Heart left ventricle (tissue), 16 donors: Measurements from ENCODE around the gene TPX2. TPM values are rescaled to one million over a fixed set of nuclear protein-coding genes. Genes with fewer than 3 reads are reported as not detected.
"Not testable (repeated sequence)": the region's sequence is repeated elsewhere in the genome, so short reads cannot be mapped to it uniquely, and the experiment has no call there.

Source experiments
- ATAC-seq, 4 donors: fragments of 200-7000 bp; cut with Tn5 transposase; one replicate each; pipeline ENCODE4 v1.9.1; 2020 to 2022; ENCODE audit warnings: moderate library complexity in 4 of 4, mild to moderate bottlenecking in 3 of 4, moderate number of reproducible peaks in 1 of 4
- DNase-seq, 5 donors: peaks; one replicate each; pipeline ENCODE4 v3.0.0-alpha.2; 2020
- H3K27ac ChIP-seq, 12 donors: fragments of 200-600 bp; sonication (generic) in 4 of 12; one replicate each; pipeline versions ENCODE4 v1.5.0 to v1.8.0; 2016 to 2022; ENCODE audit warnings: mild to moderate bottlenecking in 2 of 12
- H3K27me3 ChIP-seq, 9 donors: fragments of 200-600 bp; sonication (generic) in 2 of 9; one replicate each; pipeline versions ENCODE4 v1.5.1 to v1.8.0; 2016 to 2022; ENCODE audit warnings: mild to moderate bottlenecking in 3 of 9
- H3K36me3 ChIP-seq, 9 donors: fragments of 200-600 bp; sonication (generic) in 2 of 9; one replicate each; pipeline versions ENCODE4 v1.5.0 to v1.8.0; 2018 to 2022; ENCODE audit warnings: mild to moderate bottlenecking in 2 of 9
- H3K4me1 ChIP-seq, 12 donors: fragments of 200-600 bp; sonication (generic) in 4 of 12; one replicate each; pipeline versions ENCODE4 v1.5.0 to v1.8.0; 2016 to 2022; ENCODE audit warnings: mild to moderate bottlenecking in 3 of 12
- H3K4me3 ChIP-seq, 12 donors: fragments of 200-600 bp; sonication (generic) in 4 of 12; one replicate each; pipeline versions ENCODE4 v1.5.0 to v1.8.0; 2017 to 2022; ENCODE audit warnings: mild to moderate bottlenecking in 9 of 12, moderate library complexity in 4 of 12
- H3K9me3 ChIP-seq, 12 donors: fragments of 200-600 bp; sonication (generic) in 4 of 12; one replicate each; pipeline versions ENCODE4 v1.5.0 to v1.8.0; 2016 to 2022; ENCODE audit warnings: mild to moderate bottlenecking in 1 of 12
- CTCF ChIP-seq, 12 donors: fragments of 200-600 bp; sonication (generic) in 4 of 12; IDR thresholded peaks; one replicate each; pipeline versions ENCODE4 v1.5.0 to v1.8.0; 2018 to 2022; ENCODE audit warnings: antibody characterized with exemption in 12 of 12, mild to moderate bottlenecking in 5 of 12
- POLR2A ChIP-seq, 2 donors: fragments of 450-650 bp; IDR thresholded peaks; one replicate each; pipeline ENCODE4 v1.6.1; 2017; ENCODE audit warnings: antibody characterized with exemption in 2 of 2, mild to moderate bottlenecking in 2 of 2, moderate library complexity in 2 of 2
- WGBS, 4 donors: extraction: QIAGEN DNeasy Blood & Tissue Kit in 2 of 4; methylation state at CpG; one replicate each; pipeline versions ENCODE4 v1.1.5 to v1.1.7; 2013 to 2018; 5-methylcytosine and 5-hydroxymethylcytosine counted together
- intact Hi-C, 10 donors: fragments of 100-400 bp; cut with DNase I; formaldehyde crosslinking; loops; one replicate each; pipeline versions ENCODE4 v1.11.1 to v1.14.2; 2022
- polyA plus RNA-seq, 2 donors: library from polyadenylated mRNA; stranded (reverse); fragments of 200-250 nt; gene quantifications; one replicate each; pipeline ENCODE4 v1.2.3, GENCODE V29; 2013
- total RNA-seq, 9 donors: library from RNA; depleted of rRNA in 2 of 9; stranded (reverse); fragments of >200 nt in 2 of 9; fragmentation: NEBNext Ultra II Directional in 3 of 9; extraction: Animal tissue kit (Norgen Biotek cat#: 25700) in 3 of 9; gene quantifications; one replicate each; pipeline versions ENCODE4 v1.1.0 to v1.2.4, GENCODE V29; 2016 to 2023
- donor health status: ischemic (EF 13 %, LVEDD 7.1; RV severe dilation, severe dysfunction).
- donor health status: healthy with polysubstance abuse.
- donor health status: DM: no; HTN: yes; CAD: no.
- donor health status: DM: no; HTN: no; CAD: no.
- donor health status: ischemic (EF 25% LVEDD 6.9; RV normal size, moderate dysfunction).
- donor health status: ischemic (EF 25% LVEDD 5.7; RV mildly dilated, moderate dysfunction).
- donor health status: healthy.
- donor health status: DM: yes; HTN: yes; CAD: no.
- donor health status: ischemic (EF 35%, LVEDD 5.7; RV mildly dilated, moderate dysfunction).
- donor health status: nonischemic (EF 11% LVEDD 7.7; RV severe dilation, severe dysfunction).
- donor health status: DM: yes; HTN: yes; CAD: no.
- donor health status: PGD.
- donor health status: ischemic (EF 29% LVEDD 5.4; RV normal size, mild dysfunction).
- donor health status: nonischemic (EF 23%, LVEDD 6.1; RV moderate dilation, normal function).

Gene TPX2
- total and polyA plus RNA-seq, 11 donors: 0.04 to 15.2 (median 0.77) TPM

- 19 to 30% (median 28%) methylated on average over 14 to 15 of the region's 15 CpGs for WGBS, 4 donors
- Histone ChIP-seq H3K4me1 (peaks cover 0 to 45% (median 28%) of the 10 kb centered on the region in 12 donors), H3K4me3 (peak overlapping the region in 2 of 12 donors; percentile 2 to 4)
Observed at GRCh38 chr20:31811796-31812728, 73.0 kb downstream of the TPX2 start.

DNA sequence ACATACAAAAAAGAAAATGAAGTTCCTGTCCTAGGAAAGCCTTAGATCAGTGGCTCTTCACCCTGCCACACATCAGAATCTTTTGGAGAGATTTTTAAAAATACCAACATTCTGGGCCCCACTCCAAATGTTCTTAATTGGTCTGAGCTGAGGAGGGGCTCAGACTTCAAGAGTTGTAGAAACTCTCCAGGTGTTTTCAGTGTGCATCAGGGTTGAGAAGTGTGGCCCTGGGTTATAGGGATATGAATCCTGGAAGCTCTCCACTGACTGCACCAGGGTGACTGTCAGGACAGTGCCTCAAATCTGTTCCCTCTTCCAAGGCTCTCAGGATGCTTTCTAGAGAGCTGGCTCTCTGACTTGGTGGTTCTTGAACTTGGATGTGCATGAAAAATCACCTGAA is 74.5 kb downstream of the TPX2 start:
- no peaks in the 10 kb centered on the region for H3K9me3 ChIP-seq
- H3K4me3 ChIP-seq: no peak overlapping the region
- intact Hi-C loops: loop anchor here in 1 of 10 donors (10.0 kb wide), 1 partner anchor 149 kb away; no protein-coding TSS in a partner anchor
- peaks cover 0 to 46% (median 28%) of the 10 kb centered on the region in 12 donors for H3K4me1 ChIP-seq
- TF ChIP-seq CTCF (IDR thresholded peaks at IDR 0.05) (no peak), POLR2A (IDR thresholded peaks at IDR 0.05) (no peak)
- ATAC-seq (no peak), DNase-seq (no peak)
- H3K27ac ChIP-seq: peak overlapping the region in 1 of 12 donors; percentile 82
- H3K27me3 ChIP-seq: no peaks in the 10 kb centered on the region
- no peaks in the 10 kb centered on the region for H3K36me3 ChIP-seq

More at GRCh38 chr20:31811796-31812728, 73.0 kb downstream of the TPX2 start:
- intact Hi-C loops: loop anchor here in 1 of 10 donors (10.0 kb wide), 1 partner anchor 147 kb away; no protein-coding TSS in a partner anchor
- H3K9me3 ChIP-seq: no peaks in the 10 kb centered on the region
- ATAC-seq (peak; percentile 66 to 73 (median 70)), DNase-seq (peak in 2 of 5 donors; percentile 47 to 55)
- no peaks in the 10 kb centered on the region for H3K27me3 ChIP-seq
- H3K36me3 ChIP-seq: no peaks in the 10 kb centered on the region
- peak overlapping the region; percentile 57 to 82 (median 71) for H3K27ac ChIP-seq
- no peak for TF ChIP-seq POLR2A (IDR thresholded peaks at IDR 0.05)
- TF ChIP-seq CTCF (IDR thresholded peaks at IDR 0.05): no peak

DNA sequence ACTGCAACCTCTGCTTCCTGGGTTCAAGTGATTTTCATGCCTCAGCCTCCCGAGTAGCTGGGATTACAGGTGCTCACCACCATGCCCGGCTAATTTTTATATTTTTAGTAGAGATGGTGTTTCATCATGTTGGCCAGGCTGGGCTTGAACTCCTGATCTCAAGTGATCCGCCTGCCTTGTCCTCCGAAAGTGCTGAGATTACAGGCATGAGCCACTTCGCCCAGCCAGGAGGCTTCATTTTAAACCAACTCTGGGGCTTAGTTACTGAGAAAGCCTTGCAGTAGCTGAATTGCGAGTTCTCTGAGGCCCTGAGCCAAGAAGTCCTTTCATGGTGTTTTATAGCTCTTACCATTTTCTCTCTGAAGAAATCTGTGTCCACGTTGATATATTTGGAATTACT is 75.1 kb downstream of the TPX2 start:
- intact Hi-C loops: loop anchor here in 1 of 10 donors (10.0 kb wide), 1 partner anchor 149 kb away; no protein-coding TSS in a partner anchor
- not testable (repeated sequence) for H3K27me3 ChIP-seq, H3K4me3 ChIP-seq, H3K36me3 ChIP-seq, H3K9me3 ChIP-seq, DNase-seq, ATAC-seq, H3K27ac ChIP-seq
- peaks cover 0 to 51% (median 30%) of the 10 kb centered on the region in 12 donors for H3K4me1 ChIP-seq
- 90 to 93% (median 92%) methylated on average over 7 of the region's 7 CpGs for WGBS, 4 donors

DNA sequence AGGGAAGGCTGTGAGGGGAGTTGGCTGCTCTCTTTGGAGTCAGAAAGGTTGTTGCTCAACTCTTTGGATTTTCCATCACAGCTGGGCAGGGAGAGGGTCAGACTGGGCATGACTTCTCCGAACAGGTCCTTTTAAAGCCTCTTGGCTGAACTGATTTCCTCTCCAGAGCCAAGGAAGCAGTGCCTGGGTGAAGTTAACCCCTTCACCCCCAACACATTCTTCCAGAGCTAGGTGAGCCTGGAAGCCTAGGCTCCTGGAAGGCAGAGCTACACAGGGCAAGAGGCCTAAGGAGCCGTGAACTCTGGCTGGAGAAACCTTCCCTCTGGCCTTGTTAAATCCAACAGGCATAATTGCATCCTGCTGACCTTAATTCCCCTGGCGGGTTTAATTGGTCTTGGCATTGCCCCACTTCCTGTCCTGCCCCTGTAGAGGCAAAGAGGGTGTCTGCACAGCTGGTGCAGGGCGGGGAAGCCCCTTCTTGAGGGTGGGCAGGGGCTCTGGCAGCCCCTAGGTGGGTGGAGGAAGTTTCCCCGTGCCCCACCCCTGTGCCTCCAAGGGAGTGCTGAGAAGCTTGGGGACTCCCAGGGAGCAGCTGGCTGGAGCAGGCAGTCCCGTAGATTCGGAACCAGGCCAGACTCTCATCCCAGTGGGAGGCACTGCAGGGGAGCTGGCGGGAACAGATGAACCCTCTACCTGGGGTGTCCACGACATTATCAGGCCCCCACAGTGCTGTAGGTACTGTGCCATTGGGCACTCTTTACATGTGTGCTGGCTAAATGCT is 76.5 kb downstream of the TPX2 start:
- 22 to 35% (median 28%) methylated on average over 7 to 9 of the region's 9 CpGs for WGBS, 4 donors
- H3K4me3 ChIP-seq: no peak overlapping the region
- intact Hi-C loops: loop anchor here in 1 of 10 donors (10.0 kb wide), 1 partner anchor 151 kb away; no protein-coding TSS in a partner anchor

More for the DNA sequence above, 76.5 kb downstream of the TPX2 start:
- H3K9me3 ChIP-seq: no peaks in the 10 kb centered on the region
- DNase-seq (peak in 1 of 5 donors; percentile 48), ATAC-seq (peak in 3 of 4 donors; percentile 4 to 52 (median 40))
- no peak for TF ChIP-seq POLR2A (IDR thresholded peaks at IDR 0.05)
- no peak for TF ChIP-seq CTCF (IDR thresholded peaks at IDR 0.05)
- no peaks in the 10 kb centered on the region for H3K27me3 ChIP-seq
- no peaks in the 10 kb centered on the region for H3K36me3 ChIP-seq
- H3K4me1 ChIP-seq: peaks cover 0 to 50% (median 28%) of the 10 kb centered on the region in 12 donors
- H3K27ac ChIP-seq: peak overlapping the region in 6 of 12 donors; percentile 26 to 44 (median 40)
